Ramos (cell line): ENCODE data around the gene FNDC11.
"Not testable (repeated sequence)": the region's sequence is repeated elsewhere in the genome, so short reads cannot be mapped to it uniquely, and the experiment has no call there.

ENCODE experiments used
- in situ Hi-C: fragments of 300-500 bp; cut with MboI; formaldehyde crosslinking; loops from one replicate; pipeline ENCODE4 v1.14.3; 2022; ENCODE audit warnings: low sequenced_read_pairs; ENCODE audit not compliant: unreplicated experiment

FNDC11 gene, protein sequence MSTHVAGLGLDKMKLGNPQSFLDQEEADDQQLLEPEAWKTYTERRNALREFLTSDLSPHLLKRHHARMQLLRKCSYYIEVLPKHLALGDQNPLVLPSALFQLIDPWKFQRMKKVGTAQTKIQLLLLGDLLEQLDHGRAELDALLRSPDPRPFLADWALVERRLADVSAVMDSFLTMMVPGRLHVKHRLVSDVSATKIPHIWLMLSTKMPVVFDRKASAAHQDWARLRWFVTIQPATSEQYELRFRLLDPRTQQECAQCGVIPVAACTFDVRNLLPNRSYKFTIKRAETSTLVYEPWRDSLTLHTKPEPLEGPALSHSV

DNA sequence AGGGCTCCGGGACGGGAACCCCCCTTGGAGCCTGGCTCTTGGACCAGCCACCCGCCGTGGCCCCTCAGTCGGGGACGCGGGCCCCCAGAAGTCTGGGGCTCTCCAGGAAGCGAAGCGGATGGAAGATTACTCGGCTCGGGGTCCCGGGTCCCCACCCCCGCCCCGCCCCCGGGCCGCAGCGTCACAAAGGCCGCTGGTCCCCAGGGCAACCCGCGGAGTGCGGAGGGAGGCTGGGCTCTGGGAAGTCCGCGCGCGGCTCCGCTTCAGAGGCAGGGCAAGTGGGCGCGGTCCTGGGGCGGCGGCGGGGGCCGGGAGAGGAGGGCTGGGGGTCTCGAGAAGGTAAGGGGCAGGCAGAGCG, at the start of gene FNDC11:
TSS of gene FNDC11 (plus strand) at position 227 of the 358 bp plus-strand sequence. CDS start 1,505 bp downstream, outside the sequence.
- in situ Hi-C loops, result no loop called here

DNA sequence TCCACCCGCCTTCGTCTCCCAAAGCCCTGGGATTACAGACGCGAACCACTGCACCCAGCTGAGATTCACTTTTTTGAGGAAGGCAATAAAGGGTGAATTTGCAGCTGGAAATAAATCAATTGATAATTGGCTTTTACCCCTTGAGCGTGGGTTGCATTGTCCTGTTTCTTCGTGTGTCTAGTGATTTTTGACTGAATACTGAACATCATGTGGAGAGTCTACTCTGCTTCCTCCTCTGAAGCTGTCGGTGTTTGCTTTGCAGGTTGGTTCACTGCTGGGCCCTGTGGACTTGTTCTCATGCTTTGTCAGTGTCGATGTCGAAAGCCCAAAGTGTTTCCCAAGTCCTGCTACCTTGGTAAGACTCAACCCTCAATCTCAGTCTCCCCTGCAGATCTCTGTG, 49.3 kb upstream of the FNDC11 start:
- in situ Hi-C loops, result no loop called here

DNA sequence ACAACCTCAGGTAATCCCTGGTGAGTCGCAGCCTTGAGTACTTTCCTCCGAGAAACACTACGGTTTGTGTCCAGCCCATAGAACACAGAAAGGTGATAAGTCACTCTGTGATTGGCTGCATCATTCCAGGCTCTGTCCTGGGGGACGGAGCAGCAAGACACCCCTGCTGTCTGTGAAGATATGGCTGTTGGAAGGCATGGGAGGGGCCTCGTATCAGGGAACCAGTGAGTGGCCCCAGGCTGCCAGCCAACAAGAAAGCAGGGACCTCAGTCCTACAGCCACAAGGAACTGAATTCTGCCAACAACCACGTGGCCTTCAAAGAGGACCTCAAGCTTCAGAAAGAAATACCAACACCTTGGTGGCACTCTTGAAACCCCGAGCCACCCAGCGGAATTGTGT, 48.7 kb upstream of the FNDC11 start:
- in situ Hi-C loops, result no loop called here

DNA sequence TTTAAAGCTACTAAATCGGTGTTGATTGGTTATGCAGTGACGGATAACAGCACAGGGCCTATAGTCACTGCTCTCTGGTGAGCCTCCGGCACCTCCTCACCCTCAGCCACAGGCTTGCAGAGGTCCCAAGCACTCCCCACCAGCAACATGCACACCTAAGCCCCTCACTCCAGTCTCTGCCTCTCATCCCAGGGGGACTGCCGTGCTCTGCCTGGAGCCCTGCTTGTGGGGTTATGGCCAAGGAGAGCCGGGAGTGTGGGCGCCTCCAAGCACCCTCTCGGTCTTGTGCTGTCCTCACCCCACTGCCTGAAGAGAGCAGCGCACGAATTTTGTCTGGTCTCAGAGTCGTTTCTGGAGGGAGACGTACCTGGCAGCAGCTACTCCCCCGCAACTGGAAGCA, 48.2 kb upstream of the FNDC11 start:
- in situ Hi-C loops, result no loop called here

DNA sequence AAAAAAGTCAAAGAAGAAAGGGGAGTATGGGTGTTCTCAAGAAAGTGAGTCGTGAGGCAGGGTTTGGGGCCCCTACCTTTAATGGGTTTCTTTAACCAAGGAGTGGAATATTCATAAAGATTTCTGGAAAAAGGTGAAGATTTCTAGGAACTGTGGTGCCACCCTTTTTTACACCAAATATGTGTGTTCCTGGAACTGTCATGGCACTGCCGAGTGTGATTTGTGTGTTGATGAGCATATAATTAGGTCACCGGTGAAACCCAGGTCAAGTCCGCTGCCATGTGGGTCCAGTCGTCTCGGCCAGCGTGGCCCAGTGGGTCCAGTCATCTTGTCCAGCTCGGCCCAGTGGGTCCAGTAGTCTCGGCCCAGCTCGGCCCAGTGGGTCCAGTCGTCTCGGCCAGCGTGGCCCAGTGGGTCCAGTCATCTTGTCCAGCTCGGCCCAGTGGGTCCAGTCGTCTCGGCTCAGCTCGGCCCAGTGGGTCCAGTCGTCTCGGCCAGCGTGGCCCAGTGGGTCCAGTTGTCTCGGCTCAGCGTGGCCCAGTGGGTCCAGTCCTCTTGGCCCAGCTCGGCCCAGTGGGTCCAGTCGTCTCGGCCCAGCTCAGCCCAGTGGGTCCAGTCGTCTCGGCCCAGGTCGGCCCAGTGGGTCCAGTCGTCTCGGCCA, 46.7 kb upstream of the FNDC11 start:
- in situ Hi-C loops, result no loop called here

DNA sequence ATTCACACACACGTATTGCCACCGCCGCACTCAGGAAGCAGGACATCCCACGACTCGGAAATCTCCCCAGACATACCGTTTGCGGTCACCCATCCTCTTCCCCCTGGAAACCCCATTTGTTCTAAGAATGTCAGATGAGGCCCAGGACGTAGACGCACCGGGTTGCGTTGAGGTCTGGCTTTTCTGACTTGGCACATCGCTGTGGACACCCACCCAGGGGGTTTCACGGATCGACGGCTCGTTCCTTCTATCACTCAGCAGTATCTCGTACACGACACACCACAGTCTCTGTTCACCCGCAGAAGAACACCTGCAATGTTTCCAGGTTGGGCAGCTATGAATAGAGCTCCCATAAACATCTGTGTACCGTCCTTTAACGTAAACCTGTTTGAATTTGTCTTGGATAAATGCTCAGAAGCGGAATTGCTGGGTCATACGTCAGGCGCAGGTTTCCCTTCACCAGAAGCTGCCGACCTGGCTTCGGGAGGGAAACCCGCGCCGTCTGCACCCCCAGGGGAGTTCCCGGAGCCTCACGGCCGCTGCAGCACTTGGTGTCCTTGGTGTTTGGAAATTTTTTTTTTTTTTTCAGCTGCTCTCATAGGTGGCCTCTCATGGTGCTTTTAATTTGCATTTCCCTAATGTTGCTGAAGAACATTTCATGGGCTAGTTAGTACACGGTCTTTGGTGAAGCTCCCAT, 45.7 kb upstream of the FNDC11 start:
- in situ Hi-C loops, result no loop called here

DNA sequence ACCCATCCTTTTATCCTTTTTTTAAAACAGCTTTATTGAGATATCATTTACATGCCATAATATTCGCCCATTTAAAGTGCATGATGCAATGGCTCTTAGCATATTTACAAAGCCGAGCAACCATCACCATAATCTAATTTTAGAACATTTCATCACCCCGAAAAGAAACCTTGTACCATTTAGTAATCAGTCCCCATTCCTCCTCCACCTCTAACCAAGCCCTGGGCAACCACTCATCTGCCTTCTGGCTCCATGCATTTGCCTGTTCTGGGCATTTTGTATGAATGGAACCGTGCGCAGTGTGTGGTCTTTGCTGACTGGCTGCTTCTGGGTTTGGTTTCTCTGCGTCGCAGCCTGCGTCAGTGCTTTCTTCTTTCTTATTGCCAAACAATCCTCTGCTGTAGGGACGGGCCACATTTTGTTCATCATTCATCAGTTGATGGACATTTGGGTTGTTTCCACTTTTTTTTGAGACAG, 44.8 kb upstream of the FNDC11 start:
- in situ Hi-C loops, result no loop called here

DNA sequence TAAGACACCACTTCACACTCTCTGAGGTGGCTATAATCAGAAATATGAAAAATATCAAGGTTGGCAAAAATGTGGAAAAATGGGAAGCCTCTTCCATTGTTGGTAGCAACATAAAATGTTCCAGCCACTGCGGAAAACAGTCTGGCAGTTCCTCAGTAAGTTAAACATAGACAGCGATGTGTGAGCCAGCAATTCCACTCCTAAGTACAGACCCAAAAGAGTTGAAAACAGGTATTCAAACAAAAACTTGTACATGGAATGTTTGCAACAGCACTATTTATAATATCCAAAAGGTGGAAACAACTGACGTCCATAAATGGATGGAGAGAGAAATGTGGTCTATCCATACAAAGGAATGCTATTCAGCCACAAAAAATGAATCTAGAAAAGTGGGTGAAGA, 40.8 kb upstream of the FNDC11 start:
- in situ Hi-C loops, result no loop called here

DNA sequence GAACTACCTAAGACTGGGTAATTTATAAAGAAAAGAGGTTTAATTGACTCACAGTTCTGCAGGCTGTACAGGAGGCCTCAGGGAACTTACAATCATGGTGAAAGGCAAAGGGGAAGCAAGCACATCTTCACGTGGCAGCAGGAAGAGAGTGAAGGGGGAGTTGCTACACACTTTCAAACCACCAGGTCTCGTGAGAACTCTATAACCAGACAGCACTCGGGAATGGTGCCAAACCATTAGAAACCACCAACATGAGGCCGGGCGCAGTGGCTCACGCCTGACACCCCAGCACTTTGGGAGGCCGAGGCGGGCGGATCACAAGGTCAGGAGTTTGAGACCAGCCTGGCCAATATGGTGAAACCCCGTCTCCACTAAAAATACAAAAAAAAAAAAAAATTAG, 39.4 kb upstream of the FNDC11 start:
- in situ Hi-C loops, result not testable (repeated sequence)

DNA sequence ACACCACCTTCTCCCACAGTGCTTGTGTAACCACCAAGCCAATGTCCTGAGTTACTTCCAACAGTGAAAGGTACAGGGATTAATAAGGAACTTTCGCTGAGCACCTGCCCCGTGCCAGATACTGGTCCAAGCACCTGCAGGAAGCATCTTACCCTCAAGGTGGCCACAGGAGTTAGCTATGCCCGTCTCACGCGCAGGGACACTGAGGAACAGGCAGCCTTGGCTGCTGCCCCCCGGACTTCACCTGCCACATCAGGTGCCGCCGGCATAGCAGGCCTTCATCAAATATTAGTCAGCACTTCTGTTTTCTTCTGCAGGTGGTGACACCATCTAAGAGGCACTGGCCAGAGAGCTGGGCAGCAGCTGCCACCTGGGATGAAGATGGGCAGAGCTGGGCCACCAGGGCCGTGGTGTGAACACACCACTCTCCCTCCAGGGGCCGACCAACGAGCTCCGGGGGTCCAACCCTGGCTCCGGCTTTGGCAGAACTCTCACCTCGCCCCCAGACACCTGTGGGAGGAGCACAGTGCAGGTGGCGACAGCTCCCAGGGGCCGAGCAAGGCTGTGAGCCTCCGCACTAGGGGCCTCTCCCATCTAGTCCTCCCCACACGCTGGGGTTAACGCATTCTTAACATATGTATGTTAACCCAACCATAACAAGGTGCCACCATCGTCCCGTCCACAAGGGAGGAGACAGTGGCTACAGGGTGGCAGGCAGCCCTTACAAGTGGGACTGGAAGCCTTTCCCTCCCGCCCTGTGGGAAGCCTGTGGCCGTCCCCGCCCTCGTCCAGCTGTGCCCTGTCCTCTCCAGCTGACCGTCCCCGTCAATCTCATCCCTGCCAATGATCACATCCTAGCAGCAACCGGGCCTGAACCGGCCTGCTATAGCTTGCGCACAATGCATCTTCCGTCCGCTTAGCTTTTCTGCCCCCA, 36.3 kb upstream of the FNDC11 start:
- in situ Hi-C loops, result no loop called here

DNA sequence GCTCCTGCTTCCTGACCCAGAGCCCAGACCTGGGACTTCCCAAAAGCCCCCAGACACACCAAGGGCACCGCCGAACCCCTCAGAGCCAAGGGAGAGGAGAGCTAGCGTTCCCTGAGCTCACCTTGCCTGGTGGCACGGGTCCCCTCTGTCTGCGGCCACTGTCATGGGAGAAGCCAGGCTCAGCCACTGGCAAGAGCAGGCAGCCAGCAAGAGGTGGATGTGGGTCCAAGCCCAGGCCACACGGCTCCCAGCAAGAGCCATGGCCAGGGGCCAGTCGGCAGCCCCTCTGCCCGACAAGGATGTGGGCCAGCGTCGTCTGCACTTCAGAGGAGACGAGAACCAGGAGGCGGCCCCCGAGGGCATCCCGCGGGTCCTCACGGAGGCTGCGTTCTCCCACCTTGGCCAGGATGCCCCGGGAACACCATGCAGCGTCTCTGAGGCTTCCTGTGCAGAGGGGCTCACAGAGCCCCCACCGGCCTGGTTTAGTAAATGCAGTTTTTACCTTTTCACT, 35.6 kb upstream of the FNDC11 start:
- in situ Hi-C loops, result no loop called here

DNA sequence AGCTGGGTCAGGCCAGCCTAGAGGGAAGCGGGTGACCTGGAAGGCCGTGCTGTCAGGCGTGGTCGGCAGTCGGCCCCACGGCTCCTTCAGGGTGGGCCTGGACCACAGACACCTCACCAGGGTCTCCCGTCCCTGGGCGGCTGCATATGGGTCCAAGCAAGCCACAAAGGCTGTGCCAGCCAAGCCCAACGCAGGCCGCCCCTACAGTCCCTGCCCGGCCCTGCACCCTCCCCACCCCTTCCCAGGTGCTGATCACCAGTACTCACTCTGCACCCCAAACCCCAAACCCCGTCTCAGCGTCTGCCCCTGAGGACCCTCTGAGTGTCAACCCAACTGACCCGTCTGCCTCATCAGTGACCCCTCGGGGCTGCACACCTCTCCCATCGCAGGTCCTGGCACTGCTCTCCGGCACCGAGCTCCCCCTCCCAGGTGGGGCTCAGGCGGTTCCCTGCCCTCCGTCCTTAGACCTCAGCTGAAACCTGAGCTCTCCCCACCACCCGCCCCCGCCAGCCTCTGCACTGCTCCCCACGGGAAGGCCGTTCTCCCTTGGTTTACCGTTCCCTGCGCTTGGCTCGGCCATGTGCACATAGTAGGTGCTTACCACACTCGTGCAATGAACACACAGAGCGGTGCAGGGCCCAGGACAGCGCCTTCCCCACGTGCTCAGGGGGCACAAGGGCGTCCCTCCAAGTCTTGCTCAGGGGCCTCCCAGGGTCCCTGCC, 34.9 kb upstream of the FNDC11 start:
- in situ Hi-C loops, result no loop called here

DNA sequence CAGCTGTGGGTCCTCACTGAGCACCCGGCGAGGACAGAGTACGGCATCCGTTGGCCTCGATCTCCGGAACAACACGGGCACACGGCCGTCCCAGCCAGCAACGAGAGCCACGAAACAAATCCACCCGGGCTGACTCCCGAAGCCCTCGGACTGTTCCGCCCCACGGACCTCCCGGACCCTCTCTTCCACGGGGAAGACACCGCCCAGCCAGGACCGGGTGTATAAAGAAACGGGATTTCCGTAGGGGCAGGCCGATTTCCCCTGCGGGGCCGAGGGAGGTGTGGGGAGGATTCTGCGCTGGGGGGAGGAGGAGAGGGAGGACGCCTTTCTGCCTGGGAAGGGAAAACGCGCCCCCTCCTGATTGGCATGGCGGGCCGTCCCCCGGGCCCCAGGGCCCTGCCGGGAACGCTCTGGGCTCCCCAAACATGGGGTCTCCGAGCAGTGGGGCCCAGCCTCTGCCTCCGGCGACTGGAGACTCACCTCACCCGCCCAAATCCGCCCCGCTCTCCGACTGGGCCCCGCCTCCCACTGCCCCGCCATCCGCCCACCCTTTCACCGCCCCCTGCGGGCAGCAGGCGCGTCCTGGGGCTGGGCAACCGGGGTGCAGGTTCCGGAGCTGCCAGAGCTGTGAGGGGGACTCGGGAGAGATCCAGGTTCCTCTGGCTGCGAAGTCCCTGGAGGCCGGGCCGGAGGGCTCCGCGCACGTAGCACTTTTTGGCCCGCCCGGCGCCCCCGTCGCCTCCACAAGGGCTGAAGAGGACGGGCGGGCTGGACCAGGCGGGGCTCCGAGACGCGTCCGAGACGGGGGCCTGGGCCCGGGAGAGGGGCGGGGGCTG, 34.1 kb upstream of the FNDC11 start:
- in situ Hi-C loops, result no loop called here

DNA sequence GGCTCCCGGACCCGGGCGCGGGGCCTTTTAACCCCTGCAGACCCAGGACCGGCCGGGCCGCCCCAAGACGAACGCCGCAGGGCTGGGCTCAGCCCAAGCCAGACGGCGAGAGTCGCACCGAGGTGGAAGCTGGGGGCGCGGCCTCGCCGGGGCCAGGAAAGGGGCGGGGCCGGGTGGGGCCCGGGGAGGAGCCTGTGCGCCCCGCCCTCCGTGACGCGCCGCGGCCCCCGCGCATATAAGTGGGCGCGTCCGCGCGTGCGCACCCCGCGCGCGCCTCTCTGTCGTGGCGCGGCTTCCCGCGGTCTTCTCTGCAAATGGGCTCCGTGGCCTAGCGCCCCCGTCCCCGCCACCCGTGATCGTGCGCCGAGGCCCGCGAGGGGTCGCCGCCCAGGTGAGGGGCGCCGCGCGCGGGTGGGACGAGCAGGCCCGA, 33.4 kb upstream of the FNDC11 start, which contains the start of gene PPDPF:
TSS of gene PPDPF (plus strand) at position 262 of the 430 bp plus-strand sequence. CDS start 544 bp downstream, outside the sequence.
- in situ Hi-C loops, result no loop called here

DNA sequence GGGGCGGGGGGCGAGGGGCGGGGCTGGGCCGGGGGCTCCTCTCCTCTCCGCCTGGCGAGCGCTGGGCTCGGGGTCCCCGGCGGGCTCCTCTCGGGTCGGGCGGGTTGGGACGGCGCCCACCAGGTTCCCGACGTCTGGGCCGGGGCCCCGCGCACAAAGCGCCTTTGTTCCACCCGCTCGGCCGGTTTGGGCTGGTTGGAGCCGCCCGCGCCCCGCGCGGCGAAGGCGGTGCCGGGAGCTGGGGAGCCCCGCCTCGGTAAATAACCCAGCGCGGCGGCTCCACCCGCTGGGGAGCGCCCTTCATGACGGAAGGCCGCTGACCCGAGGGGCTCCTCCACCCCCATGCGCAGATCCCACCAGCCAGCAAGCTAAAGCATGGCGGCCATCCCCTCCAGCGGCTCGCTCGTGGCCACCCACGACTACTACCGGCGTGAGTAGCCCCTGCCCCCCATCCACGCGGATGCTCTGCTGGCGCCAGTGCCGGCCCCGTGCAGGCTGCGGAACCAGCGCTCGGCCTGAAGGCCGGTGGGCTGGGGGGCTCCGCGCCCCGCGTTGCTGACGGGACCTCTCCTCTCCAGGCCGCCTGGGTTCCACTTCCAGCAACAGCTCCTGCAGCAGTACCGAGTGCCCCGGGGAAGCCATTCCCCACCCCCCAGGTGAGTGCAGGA, 32.9 kb upstream of the FNDC11 start:
- in situ Hi-C loops, result no loop called here

DNA sequence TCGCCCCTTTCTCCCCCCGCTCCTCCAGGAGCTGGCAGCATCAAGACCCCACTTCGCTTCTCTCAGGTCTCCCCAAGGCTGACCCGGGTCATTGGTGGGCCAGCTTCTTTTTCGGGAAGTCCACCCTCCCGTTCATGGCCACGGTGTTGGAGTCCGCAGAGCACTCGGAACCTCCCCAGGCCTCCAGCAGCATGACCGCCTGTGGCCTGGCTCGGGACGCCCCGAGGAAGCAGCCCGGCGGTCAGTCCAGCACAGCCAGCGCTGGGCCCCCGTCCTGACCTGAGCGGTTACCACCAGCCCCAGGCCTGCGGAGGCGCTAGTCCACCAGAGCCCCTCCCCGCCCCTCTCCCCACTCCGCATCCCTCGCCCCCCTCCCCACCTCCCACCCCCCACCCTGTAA, 32.4 kb upstream of the FNDC11 start:
- in situ Hi-C loops, result no loop called here

DNA sequence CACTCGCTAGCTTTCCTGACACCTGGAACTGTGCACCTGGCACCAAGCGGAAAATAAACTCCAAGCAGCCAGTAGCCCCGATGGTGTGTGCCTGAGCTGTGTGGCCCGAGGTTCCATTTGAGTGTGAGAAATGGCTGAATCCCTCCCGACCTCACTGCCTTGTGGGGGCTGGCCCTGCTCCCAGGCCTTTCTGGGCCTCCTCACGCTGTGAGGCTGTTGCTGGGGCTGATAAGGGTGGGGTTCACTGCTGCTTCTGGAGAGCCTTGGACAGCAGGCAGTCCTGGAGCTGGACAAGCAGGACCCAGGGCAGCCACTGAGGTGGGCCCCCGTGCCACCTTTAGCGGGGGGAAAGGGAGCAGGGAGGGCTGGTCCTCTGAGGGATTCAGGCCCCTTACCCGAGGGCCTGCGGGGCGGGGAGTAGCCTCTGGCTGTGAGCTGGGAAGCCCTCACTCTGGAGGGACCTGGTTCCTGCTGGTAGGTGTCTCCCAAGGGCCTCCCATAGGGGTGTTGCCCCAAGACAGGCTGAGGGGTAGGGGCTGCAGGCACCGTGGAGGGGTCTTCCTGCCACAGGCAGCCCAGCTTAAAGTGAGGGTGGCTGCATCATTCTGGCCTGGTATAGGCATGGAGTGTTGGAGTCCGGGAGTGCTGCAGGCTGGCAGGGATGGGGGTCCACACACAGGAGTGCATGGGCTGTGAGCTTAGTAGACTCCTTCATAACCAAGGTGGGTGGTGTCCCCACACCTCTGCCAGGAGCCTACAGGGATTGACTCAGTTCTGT, 31.7 kb upstream of the FNDC11 start:
- in situ Hi-C loops, result no loop called here
